Uterus (tissue), 4 donors: ENCODE results near the gene HOXA3. TPM values are rescaled to one million over a fixed set of nuclear protein-coding genes. Genes with fewer than 3 reads are reported as not detected.

Experiments used
- DNase-seq, 2 donors: peaks; one replicate each; pipeline ENCODE4 v3.0.0-alpha.2; 2019 to 2020
- H3K27ac ChIP-seq, 2 donors: fragments of 200-600 bp; sonication (generic); 1 replicate in 1 of 2; 2 replicates in 1 of 2; pipeline ENCODE4 v1.5.1; 2016 to 2018
- H3K27me3 ChIP-seq, 2 donors: fragments of 200-600 bp; sonication (generic); one replicate each; pipeline ENCODE4 v1.5.1; 2018 to 2019; ENCODE audit warnings: control low read depth in 1 of 2
- H3K36me3 ChIP-seq, 2 donors: fragments of 200-600 bp; sonication (generic); one replicate each; pipeline ENCODE4 v1.5.1; 2019; ENCODE audit warnings: control low read depth in 1 of 2
- H3K4me1 ChIP-seq, 2 donors: fragments of 200-600 bp; sonication (generic); one replicate each; pipeline ENCODE4 v1.5.1; 2018 to 2019; ENCODE audit warnings: control low read depth in 1 of 2
- H3K4me3 ChIP-seq, 2 donors: fragments of 200-600 bp; sonication (generic); 1 replicate in 1 of 2; 2 replicates in 1 of 2; pipeline ENCODE4 v1.5.1; 2018 to 2019; ENCODE audit warnings: mild to moderate bottlenecking in 1 of 2
- H3K9me3 ChIP-seq, 2 donors: fragments of 200-600 bp; sonication (generic); one replicate each; pipeline ENCODE4 v1.5.1; 2019; ENCODE audit warnings: control low read depth in 1 of 2
- POLR2A ChIP-seq, 2 donors: fragments of 450-650 bp; IDR thresholded peaks; one replicate each; pipeline ENCODE4 v1.6.1; 2016; ENCODE audit warnings: antibody characterized with exemption in 2 of 2, mild to moderate bottlenecking in 1 of 2, moderate library complexity in 1 of 2
- intact Hi-C: fragments of 100-400 bp; cut with DNase I; formaldehyde crosslinking; loops from one replicate; pipeline ENCODE4 v1.15.1; 2023; ENCODE audit warnings: low total_unique reads
- total RNA-seq, 4 donors: library from RNA; depleted of rRNA in 3 of 4; stranded (reverse); fragments of >200 nt in 3 of 4; gene quantifications; one replicate each; pipeline versions ENCODE4 v1.1.0 to v1.2.4, GENCODE V29; 2014 to 2023
- TF ChIP-seq, protein P1 (sequence below), 4 experiments: fragments of 200-600 bp in 2 of 4; fragments of 450-650 bp in 2 of 4; sonication (generic) in 2 of 4; IDR thresholded peaks; one replicate each; pipeline ENCODE4 v1.5.1; 2016 to 2019; ENCODE audit warnings: antibody characterized with exemption in 4 of 4, mild to moderate bottlenecking in 2 of 4, moderate library complexity in 1 of 4
- donor health status: DM: yes; HTN: yes; CAD: no.

HOXA3 gene
- total RNA-seq, 4 donors from 2014 or later: 1.0 to 34.5 (median 19.0) TPM

GRCh38 chr7:27116031-27116961 is 36.1 kb downstream of the HOXA3 start:
- Histone ChIP-seq H3K27me3 (no peaks in the 10 kb centered on the region), H3K4me3 (peak overlapping the region in 1 of 2 donors; percentile 19), H3K9me3 (no peaks in the 10 kb centered on the region), H3K36me3 (no peaks in the 10 kb centered on the region), H3K4me1 (peaks cover 5 to 12% of the 10 kb centered on the region in 2 donors), H3K27ac (peak overlapping the region; percentile 77 to 80)
- DNase-seq: no peak
- intact Hi-C loops: no loop called here
- TF ChIP-seq, protein P1, sequence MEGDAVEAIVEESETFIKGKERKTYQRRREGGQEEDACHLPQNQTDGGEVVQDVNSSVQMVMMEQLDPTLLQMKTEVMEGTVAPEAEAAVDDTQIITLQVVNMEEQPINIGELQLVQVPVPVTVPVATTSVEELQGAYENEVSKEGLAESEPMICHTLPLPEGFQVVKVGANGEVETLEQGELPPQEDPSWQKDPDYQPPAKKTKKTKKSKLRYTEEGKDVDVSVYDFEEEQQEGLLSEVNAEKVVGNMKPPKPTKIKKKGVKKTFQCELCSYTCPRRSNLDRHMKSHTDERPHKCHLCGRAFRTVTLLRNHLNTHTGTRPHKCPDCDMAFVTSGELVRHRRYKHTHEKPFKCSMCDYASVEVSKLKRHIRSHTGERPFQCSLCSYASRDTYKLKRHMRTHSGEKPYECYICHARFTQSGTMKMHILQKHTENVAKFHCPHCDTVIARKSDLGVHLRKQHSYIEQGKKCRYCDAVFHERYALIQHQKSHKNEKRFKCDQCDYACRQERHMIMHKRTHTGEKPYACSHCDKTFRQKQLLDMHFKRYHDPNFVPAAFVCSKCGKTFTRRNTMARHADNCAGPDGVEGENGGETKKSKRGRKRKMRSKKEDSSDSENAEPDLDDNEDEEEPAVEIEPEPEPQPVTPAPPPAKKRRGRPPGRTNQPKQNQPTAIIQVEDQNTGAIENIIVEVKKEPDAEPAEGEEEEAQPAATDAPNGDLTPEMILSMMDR (IDR thresholded peaks at IDR 0.05): no peak
- TF ChIP-seq POLR2A (IDR thresholded peaks at IDR 0.05): no peak

GRCh38 chr7:27115221-27116026 is 37.0 kb downstream of the HOXA3 start:
- no peaks in the 10 kb centered on the region for H3K9me3 ChIP-seq
- peak overlapping the region; percentile 77 to 80 for H3K27ac ChIP-seq
- intact Hi-C loops: no loop called here
- H3K4me1 ChIP-seq: peaks cover 11 to 12% of the 10 kb centered on the region in 2 donors
- TF ChIP-seq, protein P1 (IDR thresholded peaks at IDR 0.05): no peak
- TF ChIP-seq POLR2A (IDR thresholded peaks at IDR 0.05): no peak
- no peaks in the 10 kb centered on the region for H3K27me3 ChIP-seq
- no peaks in the 10 kb centered on the region for H3K36me3 ChIP-seq
- DNase-seq: no peak
- H3K4me3 ChIP-seq: peak overlapping the region in 1 of 2 donors; percentile 19

GRCh38 chr7:27114881-27115220 is 37.5 kb downstream of the HOXA3 start:
- Histone ChIP-seq H3K27ac (peak overlapping the region; percentile 77 to 80), H3K9me3 (no peaks in the 10 kb centered on the region), H3K4me1 (peaks cover 11 to 12% of the 10 kb centered on the region in 2 donors), H3K4me3 (peak overlapping the region in 1 of 2 donors; percentile 19), H3K36me3 (no peaks in the 10 kb centered on the region), H3K27me3 (no peaks in the 10 kb centered on the region)
- intact Hi-C loops: no loop called here
- no peak for DNase-seq
- TF ChIP-seq, protein P1 (IDR thresholded peaks at IDR 0.05): no peak
- no peak for TF ChIP-seq POLR2A (IDR thresholded peaks at IDR 0.05)

GRCh38 chr7:27113991-27114769 is 38.2 kb downstream of the HOXA3 start:
- Histone ChIP-seq H3K9me3 (no peaks in the 10 kb centered on the region), H3K27ac (peak overlapping the region; percentile 80 to 94), H3K4me3 (peak overlapping the region; percentile 26 to 51), H3K4me1 (peaks cover 11 to 12% of the 10 kb centered on the region in 2 donors), H3K36me3 (no peaks in the 10 kb centered on the region), H3K27me3 (no peaks in the 10 kb centered on the region)
- TF ChIP-seq, protein P1 (IDR thresholded peaks at IDR 0.05): no peak
- peak in 1 of 2 donors; percentile 72 for DNase-seq
- intact Hi-C loops: no loop called here
